ENCODE data around the gene CHCHD3. TPM values are rescaled to one million over a fixed set of nuclear protein-coding genes. Genes with fewer than 3 reads are reported as not detected.

The CHCHD3 gene
- total RNA-seq, 1 experiment from 2014 or later, result 100 TPM

- Histone ChIP-seq H2AFZ (no peak overlapping the region), H3K9me2 (ENCODE audit: insufficient read depth) (no peaks in the 10 kb centered on the region), H3K79me2 (ENCODE audit: low read depth) (no peaks in the 10 kb centered on the region), H3K4me1 (replicated peaks; ENCODE audit: insufficient read depth) (no peaks in the 10 kb centered on the region), H3K9me3 (ENCODE audit: insufficient read depth, low read depth) (no peaks in the 10 kb centered on the region), H3K36me3 (ENCODE audit: low read depth) (no peaks in the 10 kb centered on the region), H3K27me3 (ENCODE audit: insufficient read depth, low read depth) (no peaks in the 10 kb centered on the region), H3K27ac (no peak overlapping the region), H3K4me3 (no peak overlapping the region), H3F3A (ENCODE audit: insufficient read depth, low read depth) (no peaks in the 10 kb centered on the region), H4K20me1 (ENCODE audit: insufficient read depth) (no peaks in the 10 kb centered on the region), H3K4me2 (no peak overlapping the region)
- no peak for DNase-seq
- BruUV-seq (replicated peaks), result no TSS peak
- ChIA-PET POLR2A (ENCODE audit: unreplicated experiment) (no interaction called here), CTCF (no interaction called here)
- intact Hi-C loops (cut with micrococcal nuclease; ENCODE audit: unreplicated experiment), result no loop called here
- no peak for TF ChIP-seq CTCF (conservative IDR thresholded peaks at IDR 0.05)
- no peak for TF ChIP-seq EZH2 (IDR thresholded peaks at IDR 0.05; ENCODE audit: low read depth)
These were observed 131.2 kb downstream of the CHCHD3 start for GRCh38 chr7:132950725-132951124.

- Histone ChIP-seq H3K9me3 (ENCODE audit: insufficient read depth, low read depth) (no peaks in the 10 kb centered on the region), H3K4me1 (replicated peaks; ENCODE audit: insufficient read depth) (no peaks in the 10 kb centered on the region), H3K4me2 (no peak overlapping the region), H3K27ac (no peak overlapping the region), H3K4me3 (no peak overlapping the region), H3K9me2 (ENCODE audit: insufficient read depth) (no peaks in the 10 kb centered on the region), H3K36me3 (ENCODE audit: low read depth) (no peaks in the 10 kb centered on the region), H3K27me3 (ENCODE audit: insufficient read depth, low read depth) (no peaks in the 10 kb centered on the region), H2AFZ (no peak overlapping the region), H3F3A (ENCODE audit: insufficient read depth, low read depth) (0 out of 2 replicates have a peak, but pooled peaks cover 5% of the 10 kb centered on the region), H4K20me1 (ENCODE audit: insufficient read depth) (no peaks in the 10 kb centered on the region), H3K79me2 (ENCODE audit: low read depth) (no peaks in the 10 kb centered on the region)
- DNase-seq, result no peak
- POLR2A ChIA-PET (ENCODE audit: unreplicated experiment), result no interaction called here
- no peak for TF ChIP-seq CTCF (conservative IDR thresholded peaks at IDR 0.05)
- TF ChIP-seq EZH2 (IDR thresholded peaks at IDR 0.05; ENCODE audit: low read depth), result no peak
- BruUV-seq (replicated peaks), result no TSS peak
- intact Hi-C loops (cut with micrococcal nuclease; ENCODE audit: unreplicated experiment), result no loop called here
- CTCF ChIA-PET, result no interaction called here
These were observed 134.9 kb downstream of the CHCHD3 start for GRCh38 chr7:132947011-132947410.

GRCh38 chr7:132944774-132945173, 137.1 kb downstream of the CHCHD3 start:
- ChIA-PET CTCF (no interaction called here), POLR2A (ENCODE audit: unreplicated experiment) (no interaction called here)
- H3K27ac ChIP-seq, result no peak overlapping the region
- no peak overlapping the region for H3K4me3 ChIP-seq
- H4K20me1 ChIP-seq (ENCODE audit: insufficient read depth), result peaks cover 4% of the 10 kb centered on the region; the same call in 1 of the 2 replicates
- H3K4me1 ChIP-seq (replicated peaks; ENCODE audit: insufficient read depth), result no peaks in the 10 kb centered on the region
- H3K79me2 ChIP-seq (ENCODE audit: low read depth), result no peaks in the 10 kb centered on the region
- H3K27me3 ChIP-seq (ENCODE audit: insufficient read depth, low read depth), result no peaks in the 10 kb centered on the region
- 0 out of 2 replicates have a peak, but pooled peaks cover 5% of the 10 kb centered on the region for H3F3A ChIP-seq (ENCODE audit: insufficient read depth, low read depth)
- no peak for TF ChIP-seq EZH2 (IDR thresholded peaks at IDR 0.05; ENCODE audit: low read depth)
- no peak for TF ChIP-seq CTCF (conservative IDR thresholded peaks at IDR 0.05)
- H3K36me3 ChIP-seq (ENCODE audit: low read depth), result no peaks in the 10 kb centered on the region
- no TSS peak for BruUV-seq (replicated peaks)
- H2AFZ ChIP-seq, result no peak overlapping the region
- H3K4me2 ChIP-seq, result no peak overlapping the region
- H3K9me2 ChIP-seq (ENCODE audit: insufficient read depth), result no peaks in the 10 kb centered on the region
- intact Hi-C loops (cut with micrococcal nuclease; ENCODE audit: unreplicated experiment), result no loop called here
- H3K9me3 ChIP-seq (ENCODE audit: insufficient read depth, low read depth), result no peaks in the 10 kb centered on the region
- DNase-seq, result no peak

Data from PC-9 (cell line).